HFF-Myc (cell line): Measurements from ENCODE around the gene CACNA2D3.

ENCODE experiments used
- DNase-seq: peaks from one replicate; pipeline ENCODE4 v3.0.0-alpha.2; 2011; ENCODE audit warnings: low read depth; ENCODE audit errors: extremely low read depth
- H3K4me3 ChIP-seq: replicated peaks from 2 replicates; pipeline ENCODE4 v1.5.1; 2011; ENCODE audit warnings: low read depth, mild to moderate bottlenecking, control low read depth, low read length
- TF ChIP-seq, protein P1 (sequence below): IDR thresholded peaks from 2 replicates; pipeline ENCODE4 v1.5.1; 2012; ENCODE audit warnings: mild to moderate bottlenecking, low read depth, low read length, control low read depth; ENCODE audit errors: missing control alignments

The CACNA2D3 gene

DNA sequence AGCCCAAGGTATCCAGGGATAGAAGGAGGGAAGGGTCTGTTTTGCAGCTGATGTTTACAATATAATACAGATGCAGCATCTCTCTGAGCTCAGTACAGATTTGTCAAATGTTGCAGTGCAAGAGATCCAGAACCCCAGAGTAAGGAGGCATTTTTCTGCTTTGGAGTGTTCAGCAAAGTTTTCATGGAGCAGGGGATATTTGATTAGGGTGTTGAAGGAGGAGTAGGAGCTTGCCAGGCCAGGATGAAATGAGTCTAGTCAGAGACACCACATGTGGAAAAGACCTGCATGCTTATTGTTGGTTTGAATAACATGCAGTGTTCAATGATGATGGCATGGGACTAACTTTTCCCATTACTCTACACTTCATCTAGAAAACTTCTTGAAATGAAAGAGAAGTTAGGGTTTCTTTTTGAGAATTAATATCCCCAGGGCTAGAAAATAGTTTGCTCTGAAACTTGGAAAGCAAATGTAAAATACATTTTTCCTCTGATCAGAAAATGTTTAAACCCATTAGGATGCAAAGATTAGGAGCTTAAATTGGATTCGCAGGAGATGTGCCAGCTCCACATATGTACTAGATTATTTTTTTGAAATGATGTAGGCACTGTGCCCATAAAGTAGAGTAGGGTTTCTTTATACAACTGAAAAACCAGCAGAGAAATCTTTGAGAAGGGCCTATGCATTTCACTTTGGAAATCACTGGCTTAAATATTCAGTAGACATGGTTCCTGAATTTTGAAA lies 243.8 kb downstream of the CACNA2D3 start:
- DNase-seq: no peak
- TF ChIP-seq, protein P1, sequence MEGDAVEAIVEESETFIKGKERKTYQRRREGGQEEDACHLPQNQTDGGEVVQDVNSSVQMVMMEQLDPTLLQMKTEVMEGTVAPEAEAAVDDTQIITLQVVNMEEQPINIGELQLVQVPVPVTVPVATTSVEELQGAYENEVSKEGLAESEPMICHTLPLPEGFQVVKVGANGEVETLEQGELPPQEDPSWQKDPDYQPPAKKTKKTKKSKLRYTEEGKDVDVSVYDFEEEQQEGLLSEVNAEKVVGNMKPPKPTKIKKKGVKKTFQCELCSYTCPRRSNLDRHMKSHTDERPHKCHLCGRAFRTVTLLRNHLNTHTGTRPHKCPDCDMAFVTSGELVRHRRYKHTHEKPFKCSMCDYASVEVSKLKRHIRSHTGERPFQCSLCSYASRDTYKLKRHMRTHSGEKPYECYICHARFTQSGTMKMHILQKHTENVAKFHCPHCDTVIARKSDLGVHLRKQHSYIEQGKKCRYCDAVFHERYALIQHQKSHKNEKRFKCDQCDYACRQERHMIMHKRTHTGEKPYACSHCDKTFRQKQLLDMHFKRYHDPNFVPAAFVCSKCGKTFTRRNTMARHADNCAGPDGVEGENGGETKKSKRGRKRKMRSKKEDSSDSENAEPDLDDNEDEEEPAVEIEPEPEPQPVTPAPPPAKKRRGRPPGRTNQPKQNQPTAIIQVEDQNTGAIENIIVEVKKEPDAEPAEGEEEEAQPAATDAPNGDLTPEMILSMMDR: no peak
- H3K4me3 ChIP-seq: no peak overlapping the region

DNA sequence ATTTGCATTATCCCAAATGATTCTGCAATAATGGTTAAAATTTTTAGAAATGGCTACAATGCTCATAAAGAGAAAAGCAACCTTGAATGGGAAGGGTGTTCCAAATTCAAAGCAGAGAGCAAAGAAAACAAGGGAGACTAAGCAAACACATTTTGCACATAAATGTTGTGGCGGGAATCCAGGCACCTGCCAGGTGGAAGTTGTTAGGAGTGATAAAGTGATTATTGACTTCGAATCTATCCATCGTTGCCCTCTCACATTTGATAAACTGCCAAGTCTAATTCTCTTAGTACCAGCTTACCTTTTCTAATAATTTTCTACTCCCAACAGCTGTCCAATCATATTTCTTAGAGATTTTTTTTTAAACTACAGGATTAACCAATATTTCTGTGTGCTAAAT lies 244.5 kb downstream of the CACNA2D3 start:
- TF ChIP-seq, protein P1: no peak
- DNase-seq: no peak
- no peak overlapping the region for H3K4me3 ChIP-seq

DNA sequence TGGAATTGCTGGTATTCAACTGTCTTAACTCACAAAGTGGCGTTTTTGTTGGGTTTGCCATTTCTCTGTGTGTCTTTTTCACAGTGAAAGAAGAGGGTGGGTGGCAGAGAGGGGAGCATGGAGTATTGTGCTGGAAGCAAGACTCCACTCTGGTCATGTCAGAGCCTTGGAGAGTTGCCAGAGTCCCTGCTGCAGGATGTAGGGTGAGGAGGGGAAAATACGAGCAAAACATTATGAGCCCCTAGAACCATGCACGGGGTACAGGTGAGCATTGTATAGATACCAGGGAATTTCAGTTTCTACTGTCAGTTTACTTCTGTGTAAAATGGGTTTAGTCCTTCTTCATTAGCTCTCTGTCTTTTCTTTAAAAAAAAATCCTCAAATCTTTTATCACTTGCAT lies 249.9 kb downstream of the CACNA2D3 start:
- TF ChIP-seq, protein P1: no peak
- DNase-seq: no peak
- H3K4me3 ChIP-seq: no peak overlapping the region

DNA sequence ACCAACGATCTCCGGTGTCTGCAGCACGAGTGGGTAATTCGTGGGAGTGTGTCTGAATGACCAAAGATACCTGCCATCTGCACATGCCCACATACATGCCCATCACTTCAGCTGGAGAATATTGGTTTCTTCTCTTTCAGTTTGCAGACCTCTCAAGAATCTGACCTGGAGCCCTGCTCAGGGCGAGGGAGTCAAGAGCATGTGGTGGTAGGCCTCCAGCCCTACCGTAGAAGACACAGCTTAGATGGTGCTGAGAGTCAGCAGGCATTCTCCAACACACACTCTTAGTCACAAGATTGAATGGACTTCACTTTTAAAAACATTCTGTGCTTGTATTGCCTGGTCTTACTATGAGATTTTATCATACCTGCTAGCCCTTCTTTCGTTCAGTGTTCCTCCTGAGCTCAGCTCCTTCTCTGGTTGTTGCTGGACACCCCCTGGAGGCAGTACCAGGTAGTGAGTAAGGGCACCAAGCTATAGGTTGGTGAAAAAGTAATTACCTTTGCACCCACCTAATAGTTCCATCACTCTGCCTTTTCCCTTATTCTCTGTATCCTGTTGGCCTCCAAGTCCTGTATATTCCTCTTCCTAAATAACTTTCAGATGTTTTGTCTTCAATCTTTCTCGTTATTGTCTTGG lies 252.0 kb downstream of the CACNA2D3 start:
- no peak for DNase-seq
- no peak overlapping the region for H3K4me3 ChIP-seq
- TF ChIP-seq, protein P1: peak; percentile 21

DNA sequence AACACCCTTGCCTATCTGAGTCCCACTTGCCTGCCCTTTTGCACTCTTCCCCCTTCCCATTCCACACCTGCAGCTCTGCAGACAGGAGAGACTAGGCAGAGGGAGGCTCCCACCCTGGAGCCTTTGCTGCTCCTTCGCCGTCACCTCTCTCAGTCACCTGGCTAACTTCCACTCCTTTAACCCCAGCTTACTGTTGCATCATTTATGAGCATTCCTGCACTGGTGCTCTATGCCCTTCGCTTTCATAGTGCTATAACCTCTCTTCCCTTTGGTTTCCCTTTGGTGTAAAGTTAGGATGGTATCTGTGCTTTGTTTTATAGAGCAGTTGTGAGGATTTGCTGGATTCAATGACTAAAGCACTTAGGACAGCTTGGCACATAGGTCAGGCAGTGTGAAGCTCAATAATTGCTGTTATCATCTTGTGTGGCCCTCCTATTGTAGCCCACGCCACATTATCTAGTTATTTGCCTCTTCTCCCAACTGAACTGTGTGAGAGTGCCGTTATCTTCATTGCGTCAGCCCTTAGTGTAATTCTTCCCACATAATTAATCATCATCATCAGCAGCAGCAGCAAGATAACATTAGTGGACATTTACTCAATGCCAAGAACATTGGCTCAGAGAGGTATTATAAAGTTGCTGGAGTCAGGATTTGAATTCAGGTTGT lies 253.9 kb downstream of the CACNA2D3 start:
- DNase-seq: no peak
- TF ChIP-seq, protein P1: no peak
- no peak overlapping the region for H3K4me3 ChIP-seq

DNA sequence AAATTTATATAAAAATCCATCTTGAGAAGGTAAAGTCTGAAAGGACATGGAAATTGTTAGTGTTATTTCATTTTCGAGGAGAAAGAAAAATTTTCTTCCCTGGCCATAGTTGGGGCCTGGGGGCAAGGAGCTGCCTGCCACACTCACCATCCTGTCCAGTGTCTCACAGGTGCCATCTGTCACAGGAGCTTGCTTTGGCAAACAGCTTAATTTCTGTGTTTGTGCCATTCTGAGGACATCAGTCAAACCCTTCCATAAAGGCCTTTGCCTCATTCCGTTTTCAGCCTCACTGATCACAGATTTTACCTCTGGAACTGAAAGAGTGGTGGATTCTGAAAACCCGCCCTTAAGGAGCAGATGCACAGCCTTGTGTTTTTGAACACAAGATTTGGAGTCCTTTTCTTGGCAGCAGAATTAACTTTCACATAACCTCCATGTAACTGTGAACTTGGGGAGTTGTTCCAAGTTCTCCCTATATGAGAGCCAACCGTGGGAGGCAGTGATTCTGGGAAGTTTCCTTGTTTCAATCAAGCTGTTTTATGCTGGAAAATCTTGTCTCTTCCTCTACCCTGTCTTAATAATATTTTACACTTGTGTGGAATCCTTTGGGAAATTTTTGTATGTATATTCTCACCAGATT lies 254.7 kb downstream of the CACNA2D3 start:
- no peak overlapping the region for H3K4me3 ChIP-seq
- no peak for DNase-seq
- TF ChIP-seq, protein P1: no peak
